GM20431 (cell line): ENCODE results near the gene KCNE1.
"Not testable (repeated sequence)": the region's sequence is repeated elsewhere in the genome, so short reads cannot be mapped to it uniquely, and the experiment has no call there.

Experiments
- in situ Hi-C: fragments of 300-500 bp; cut with MseI, MboI; formaldehyde crosslinking; loops from one replicate; pipeline ENCODE4 v1.15.0; 2020; ENCODE audit warnings: low sequenced_read_pairs; ENCODE audit not compliant: unreplicated experiment

Gene KCNE1

GRCh38 chr21:34511787-34512455 lies at the start of gene KCNE1:
TSS of gene KCNE1 (minus strand) at chr21:34512210. CDS start at chr21:34449634, 62,576 bp downstream.
- in situ Hi-C loops, result no loop called here

GRCh38 chr21:34561806-34562205 lies 49.8 kb upstream of the KCNE1 start:
- in situ Hi-C loops, result no loop called here

GRCh38 chr21:34560609-34561008 lies 48.6 kb upstream of the KCNE1 start:
- in situ Hi-C loops, result no loop called here

- in situ Hi-C loops, result no loop called here
These were observed 48.0 kb upstream of the KCNE1 start for GRCh38 chr21:34560021-34560420.

- in situ Hi-C loops, result no loop called here
These were observed 47.1 kb upstream of the KCNE1 start for GRCh38 chr21:34559089-34559631.

- in situ Hi-C loops, result no loop called here
These were observed 46.2 kb upstream of the KCNE1 start for GRCh38 chr21:34558166-34558565.

GRCh38 chr21:34557261-34557660 lies 45.3 kb upstream of the KCNE1 start:
- in situ Hi-C loops, result no loop called here

- in situ Hi-C loops, result not testable (repeated sequence)
These were observed 42.7 kb upstream of the KCNE1 start for GRCh38 chr21:34554670-34555069.

GRCh38 chr21:34554227-34554626 lies 42.2 kb upstream of the KCNE1 start:
- in situ Hi-C loops, result no loop called here

GRCh38 chr21:34553151-34553952 lies 41.3 kb upstream of the KCNE1 start:
- in situ Hi-C loops, result no loop called here

GRCh38 chr21:34552360-34553098 lies 40.5 kb upstream of the KCNE1 start:
- in situ Hi-C loops, result no loop called here

- in situ Hi-C loops, result no loop called here
These were observed 38.3 kb upstream of the KCNE1 start for GRCh38 chr21:34550182-34550799.

- in situ Hi-C loops, result no loop called here
These were observed 36.9 kb upstream of the KCNE1 start for GRCh38 chr21:34548781-34549376.

- in situ Hi-C loops, result no loop called here
These were observed 34.5 kb upstream of the KCNE1 start for GRCh38 chr21:34546542-34546941.

- in situ Hi-C loops, result no loop called here
These were observed 33.3 kb upstream of the KCNE1 start for GRCh38 chr21:34545079-34545884.

- in situ Hi-C loops, result no loop called here
These were observed 32.1 kb upstream of the KCNE1 start for GRCh38 chr21:34544032-34544496.

GRCh38 chr21:34543017-34543416 lies 31.0 kb upstream of the KCNE1 start:
- in situ Hi-C loops, result no loop called here

- in situ Hi-C loops, result no loop called here
These were observed 28.2 kb upstream of the KCNE1 start for GRCh38 chr21:34540206-34540605.

GRCh38 chr21:34537838-34538237 lies 25.8 kb upstream of the KCNE1 start:
- in situ Hi-C loops, result no loop called here
